GM20431 (cell line): Measurements from ENCODE around the gene FNTB.
"Not testable (repeated sequence)": the region's sequence is repeated elsewhere in the genome, so short reads cannot be mapped to it uniquely, and the experiment has no call there.

Experiments
- in situ Hi-C: fragments of 300-500 bp; cut with MseI, MboI; formaldehyde crosslinking; loops from one replicate; pipeline ENCODE4 v1.15.0; 2020; ENCODE audit warnings: low sequenced_read_pairs; ENCODE audit not compliant: unreplicated experiment

The FNTB gene

DNA sequence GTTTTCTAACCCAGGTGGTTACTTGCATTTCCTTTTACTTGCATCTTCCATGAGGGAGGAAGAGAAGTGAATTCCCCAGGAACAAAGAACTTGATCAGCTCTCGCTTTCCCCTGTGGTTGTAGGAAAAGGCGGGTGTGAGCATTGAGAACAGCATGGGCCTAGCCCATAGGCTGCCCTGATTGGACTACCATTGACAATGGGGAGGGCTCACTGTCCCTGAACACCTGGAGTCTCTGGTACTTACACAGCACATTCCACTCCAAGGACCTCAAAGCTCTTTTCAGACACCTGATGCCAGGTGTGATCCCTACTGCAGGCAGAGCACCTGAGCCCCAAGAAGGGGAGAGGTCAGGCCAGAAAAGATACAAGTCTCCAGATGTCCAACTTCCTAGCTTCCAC lies 90.6 kb downstream of the FNTB start:
- in situ Hi-C loops = no loop called here

DNA sequence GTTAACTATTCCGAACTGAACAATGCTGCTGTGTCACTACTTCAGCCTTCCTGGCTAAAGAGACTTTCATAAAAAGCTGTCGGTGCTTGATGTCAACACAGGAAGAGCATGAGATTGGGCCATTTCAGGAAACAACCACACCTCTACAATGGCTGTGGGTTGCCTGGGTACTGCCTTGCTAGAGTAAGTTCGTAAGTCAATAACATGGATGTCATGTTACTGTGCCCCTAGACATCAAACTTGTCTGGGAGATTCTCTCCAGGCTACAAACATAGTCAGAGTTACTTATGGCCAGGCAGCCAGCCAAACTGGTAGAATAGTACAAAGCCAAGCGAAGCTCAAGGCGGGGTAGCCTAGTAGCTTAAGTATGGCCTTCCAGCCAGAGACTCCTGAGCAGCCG lies 92.5 kb downstream of the FNTB start:
- in situ Hi-C loops = no loop called here

DNA sequence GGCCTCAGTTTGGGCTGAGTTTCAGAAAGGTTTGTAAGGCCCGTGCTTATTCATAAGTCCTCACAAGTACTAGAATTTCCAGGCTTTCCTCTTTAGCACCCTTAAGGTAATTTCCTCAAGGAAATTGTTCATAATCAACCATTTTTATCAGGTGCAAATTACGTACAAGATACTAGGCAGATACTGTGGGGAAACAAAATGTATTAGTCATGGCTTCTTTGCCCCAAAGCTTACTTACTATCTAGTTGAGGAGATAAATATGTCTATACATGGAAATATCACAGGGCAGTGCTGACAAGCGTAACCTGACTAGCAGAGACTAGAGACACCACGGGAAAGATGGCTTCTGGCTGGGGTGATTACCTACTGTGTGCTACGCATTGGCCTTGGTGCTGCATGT lies 93.1 kb downstream of the FNTB start:
- in situ Hi-C loops = no loop called here

DNA sequence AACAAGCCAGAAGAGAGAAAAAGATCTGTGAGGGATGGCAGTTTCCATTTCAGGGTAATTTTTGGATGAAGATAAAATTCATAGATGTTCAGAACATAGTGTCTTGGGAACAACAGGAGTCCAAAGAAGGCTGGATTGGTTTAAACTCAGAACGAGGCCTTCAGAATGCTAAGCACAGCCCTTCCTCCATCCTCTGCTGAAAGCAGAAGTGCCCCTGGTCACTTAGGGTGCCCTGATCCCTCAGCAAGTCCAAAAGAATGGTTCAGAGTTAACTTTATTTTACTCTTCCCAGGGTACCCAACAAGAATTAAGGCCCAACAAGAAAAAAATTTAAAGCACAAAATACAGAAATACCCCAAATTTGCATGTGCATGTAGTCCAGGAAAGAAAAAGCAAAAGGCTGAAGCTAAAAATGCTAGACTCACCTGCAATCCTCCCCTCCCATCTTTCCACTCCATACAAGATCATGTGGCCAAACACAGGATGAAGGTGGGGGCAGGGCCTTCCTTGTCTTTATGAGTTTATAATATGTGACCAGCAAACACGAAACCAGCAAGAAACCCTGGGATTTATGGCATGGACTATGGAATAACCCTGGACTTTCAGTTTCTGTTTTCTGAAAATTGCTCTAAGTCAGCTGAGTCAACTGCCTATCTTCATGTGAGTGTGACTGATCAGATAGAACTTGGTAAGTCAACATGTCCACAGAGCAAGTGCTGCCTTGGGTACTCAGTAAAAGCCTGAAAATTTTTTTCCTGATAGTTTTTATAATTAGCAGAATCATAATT lies 94.5 kb downstream of the FNTB start:
- in situ Hi-C loops = no loop called here

DNA sequence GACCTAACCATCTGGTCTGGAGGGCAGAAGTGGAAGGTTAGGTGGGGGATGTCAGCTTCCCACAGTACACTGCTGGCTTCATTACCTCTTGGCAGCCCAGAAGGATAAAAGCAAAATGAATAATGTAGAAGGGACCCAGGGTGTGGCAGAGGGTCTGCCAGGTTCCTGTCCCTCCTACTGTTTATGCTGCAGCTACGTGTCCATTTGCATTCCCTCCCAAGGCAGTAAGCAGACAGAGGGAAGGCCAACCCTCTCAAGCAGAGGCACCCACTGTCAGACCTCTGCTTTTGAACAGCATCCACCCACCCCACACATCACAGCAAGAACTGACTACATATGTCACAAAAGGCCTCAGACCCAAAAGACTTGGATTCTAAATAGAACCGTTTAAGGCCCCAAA lies 96.2 kb downstream of the FNTB start:
- in situ Hi-C loops = no loop called here

DNA sequence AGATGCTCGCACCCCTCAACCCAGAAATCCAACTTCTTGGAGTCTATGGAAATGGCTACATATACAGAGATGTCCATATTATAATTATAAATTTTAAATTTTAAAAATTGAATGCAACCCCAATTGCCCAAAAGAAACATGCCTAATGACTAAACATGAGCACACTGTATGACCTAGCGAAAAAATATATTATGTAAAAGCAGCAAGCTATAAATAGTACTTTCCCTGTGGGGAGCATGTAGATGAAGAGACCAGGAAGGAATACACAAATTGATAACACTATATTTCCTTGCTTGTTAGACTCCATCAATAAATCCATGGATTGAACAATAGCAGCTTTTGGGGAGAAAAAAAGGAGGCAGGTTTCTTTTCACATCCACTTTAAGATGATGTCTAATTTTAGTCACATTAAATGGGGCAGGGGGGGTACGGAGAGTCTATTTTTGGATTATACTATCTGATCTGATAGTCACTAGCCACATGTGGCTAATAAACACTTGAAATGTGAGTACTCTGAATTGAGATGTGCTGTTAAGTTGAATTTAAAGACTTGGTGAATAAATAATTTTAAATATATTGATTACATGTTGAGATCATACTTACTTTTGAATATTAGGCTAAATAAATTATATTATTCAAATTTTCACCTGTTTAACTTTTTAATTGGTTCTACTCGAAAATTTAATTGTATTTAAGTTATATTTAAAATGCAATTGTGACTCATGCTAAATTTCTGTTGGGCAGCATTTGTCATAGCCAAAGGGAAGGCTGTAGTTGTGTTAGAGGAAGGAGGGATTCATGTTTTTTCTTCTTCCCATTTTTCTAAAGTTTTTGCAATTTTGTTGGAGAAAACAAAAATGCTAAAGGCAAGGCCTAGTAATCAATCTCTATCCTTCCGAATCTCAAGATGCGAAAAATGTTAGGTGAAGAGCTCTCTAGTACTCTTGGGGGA lies 98.1 kb downstream of the FNTB start:
- in situ Hi-C loops = no loop called here

DNA sequence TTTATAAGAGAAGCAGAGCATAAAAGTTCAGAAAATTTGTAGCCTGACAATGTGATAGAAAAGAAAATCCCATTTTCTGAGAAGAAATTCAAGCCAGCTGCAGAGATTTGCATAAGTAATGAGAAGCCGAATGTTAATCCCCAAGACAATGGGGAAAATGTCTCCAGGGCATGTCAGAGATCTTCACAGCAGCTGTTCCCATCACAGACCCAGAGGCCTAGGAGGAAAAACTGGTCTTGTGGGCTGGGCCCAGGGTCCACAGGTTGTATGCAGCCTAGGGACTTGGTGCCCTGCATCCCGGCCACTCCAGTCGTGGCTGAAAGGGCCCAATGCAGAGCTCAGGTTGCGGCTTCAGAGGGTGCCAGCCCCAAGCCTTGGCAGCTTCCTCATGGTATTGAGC lies 100.0 kb downstream of the FNTB start:
- in situ Hi-C loops = not testable (repeated sequence)

DNA sequence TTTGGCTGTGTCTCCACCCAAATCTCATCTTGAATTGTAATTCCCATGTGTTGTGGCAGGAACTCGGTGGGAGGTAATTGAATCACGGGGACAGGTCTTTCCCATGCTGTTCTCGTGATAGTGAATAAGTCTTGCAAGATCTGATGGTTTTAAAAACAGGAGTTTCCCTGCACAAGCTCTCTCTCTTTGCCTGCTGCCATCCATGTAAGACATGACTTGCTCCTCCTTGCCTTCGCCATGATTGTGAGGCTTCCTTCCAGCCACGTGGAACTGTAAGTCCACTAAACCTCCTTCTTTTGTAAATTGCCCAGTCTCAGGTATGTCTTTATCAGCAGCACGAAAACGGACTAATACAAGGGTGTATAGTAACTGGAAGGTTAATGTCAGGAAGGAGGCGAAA lies 101.1 kb downstream of the FNTB start:
- in situ Hi-C loops = not testable (repeated sequence)

DNA sequence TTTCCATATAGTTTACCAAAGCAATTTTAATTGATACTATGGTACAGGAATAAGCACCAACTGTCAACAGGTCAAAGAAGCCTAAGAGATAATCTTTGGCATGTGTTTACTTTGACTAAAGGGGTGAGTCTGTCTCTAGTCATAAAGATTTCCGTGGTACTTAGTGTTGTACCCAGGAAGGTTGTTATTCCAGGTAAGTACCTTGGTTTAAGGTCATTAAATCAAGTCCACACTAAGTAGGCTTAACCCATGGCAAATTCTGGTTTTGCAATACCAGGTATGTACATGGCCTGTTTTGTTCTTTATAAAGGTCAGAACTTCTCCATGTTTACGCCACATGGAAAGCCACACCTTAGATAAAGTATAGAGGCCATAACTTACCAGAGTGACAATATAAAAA lies 105.7 kb downstream of the FNTB start:
- in situ Hi-C loops = no loop called here

DNA sequence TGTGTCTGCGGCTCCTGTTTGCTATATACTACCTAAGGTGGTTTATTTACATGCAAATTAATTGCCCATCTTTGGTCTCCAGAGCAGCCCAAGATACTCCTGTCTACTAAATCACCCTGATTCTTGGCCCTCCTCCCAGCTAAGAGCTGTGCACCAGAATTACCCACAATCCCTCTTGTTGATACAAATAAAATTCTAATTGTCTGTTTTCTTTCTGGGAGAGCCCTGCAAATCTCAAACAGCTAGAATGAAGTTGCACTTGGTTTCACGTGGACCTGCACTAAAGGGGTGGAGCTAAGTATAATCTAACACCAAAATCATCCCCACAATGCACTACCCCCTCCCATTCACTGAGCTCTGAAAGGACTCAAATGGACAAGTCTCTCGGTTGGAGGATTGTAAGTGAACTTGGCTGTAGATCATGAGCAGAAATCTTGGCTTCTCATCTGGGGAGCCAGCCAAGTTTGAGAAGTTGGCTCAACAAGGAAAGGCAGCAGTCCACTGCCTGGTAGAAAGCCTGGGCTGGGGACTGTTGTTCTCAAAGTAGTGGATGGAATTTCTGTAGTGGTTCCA lies 109.0 kb downstream of the FNTB start:
- in situ Hi-C loops = no loop called here

DNA sequence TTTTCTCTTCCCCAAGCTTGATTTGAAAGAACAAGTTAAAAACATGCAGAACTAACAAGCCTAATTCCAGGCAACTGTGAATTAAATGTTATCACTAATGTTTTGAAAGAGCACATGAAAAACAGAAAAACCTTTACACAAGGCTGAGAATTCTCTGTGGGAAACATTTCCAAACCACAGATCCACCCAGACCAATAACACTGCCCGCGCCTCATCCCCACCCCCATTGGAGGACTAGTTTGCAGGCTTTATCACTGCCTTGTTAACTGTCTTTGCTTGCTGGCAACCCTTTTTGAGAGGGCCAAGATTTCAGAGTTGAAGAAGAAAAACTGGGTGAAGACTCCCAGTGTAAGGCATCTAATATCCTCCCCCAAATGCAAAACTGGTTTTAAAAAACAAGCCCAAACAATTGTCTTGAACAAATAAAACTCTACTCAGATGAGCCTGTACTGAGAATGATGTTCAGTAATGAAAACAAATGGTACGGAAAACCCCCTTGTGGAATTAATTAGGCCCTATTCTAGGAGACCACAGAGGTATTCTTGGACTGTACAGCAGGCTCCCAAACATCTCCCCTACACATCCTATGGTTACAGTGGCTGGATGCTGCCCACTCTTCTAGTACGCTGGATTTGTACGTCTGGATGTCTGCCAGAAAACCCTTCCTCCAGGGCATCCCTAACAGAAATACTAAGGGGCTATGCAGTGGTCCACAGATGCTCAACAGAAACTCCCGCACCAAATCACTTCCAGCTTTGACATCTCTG lies 109.8 kb downstream of the FNTB start:
- in situ Hi-C loops = no loop called here

DNA sequence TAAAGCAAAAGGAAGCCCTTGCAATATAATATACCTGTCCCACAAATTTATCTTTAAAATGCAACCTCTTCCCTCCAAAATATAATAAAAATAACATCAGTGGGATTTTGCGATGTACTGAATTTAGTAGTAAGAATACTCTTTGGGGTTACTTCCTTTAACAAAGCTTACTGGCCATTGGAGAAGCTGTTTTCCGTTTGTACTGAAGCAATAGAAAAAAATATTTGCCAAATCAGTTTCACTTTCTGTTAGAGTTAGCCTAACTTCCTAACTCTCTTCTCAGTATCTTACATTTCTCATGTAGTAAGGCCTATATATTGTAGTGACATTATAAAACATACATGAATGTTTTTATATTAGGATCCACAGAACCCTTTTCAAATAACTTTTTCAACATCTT lies 111.9 kb downstream of the FNTB start:
- in situ Hi-C loops = no loop called here

DNA sequence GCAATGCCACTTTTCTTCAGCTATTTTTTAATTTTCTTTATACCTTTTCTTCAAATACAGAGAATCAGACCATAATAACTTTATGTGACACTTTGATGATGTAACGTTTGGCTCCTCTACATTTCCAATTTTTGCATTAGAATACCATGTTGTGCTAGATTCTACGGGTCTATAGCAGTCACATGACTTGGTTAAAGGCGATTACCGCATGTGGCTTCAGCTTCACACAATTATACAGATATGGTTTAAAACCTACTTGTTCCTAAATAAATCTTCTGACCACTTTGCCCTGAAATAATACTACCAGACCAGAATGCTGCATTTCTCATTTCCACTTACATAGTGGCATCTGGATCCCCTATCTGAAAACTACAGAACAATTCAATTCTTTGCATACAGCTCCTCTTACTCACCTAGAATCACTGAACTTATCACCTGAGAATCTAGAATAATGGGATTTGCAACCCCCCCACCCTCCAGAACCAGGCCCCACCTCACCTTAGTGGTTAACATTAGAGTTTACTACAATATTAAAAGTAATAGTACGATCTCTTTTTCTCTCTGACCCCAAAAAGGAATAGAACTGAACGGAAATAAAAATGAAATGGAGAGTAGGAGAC lies 114.3 kb downstream of the FNTB start:
- in situ Hi-C loops = no loop called here

DNA sequence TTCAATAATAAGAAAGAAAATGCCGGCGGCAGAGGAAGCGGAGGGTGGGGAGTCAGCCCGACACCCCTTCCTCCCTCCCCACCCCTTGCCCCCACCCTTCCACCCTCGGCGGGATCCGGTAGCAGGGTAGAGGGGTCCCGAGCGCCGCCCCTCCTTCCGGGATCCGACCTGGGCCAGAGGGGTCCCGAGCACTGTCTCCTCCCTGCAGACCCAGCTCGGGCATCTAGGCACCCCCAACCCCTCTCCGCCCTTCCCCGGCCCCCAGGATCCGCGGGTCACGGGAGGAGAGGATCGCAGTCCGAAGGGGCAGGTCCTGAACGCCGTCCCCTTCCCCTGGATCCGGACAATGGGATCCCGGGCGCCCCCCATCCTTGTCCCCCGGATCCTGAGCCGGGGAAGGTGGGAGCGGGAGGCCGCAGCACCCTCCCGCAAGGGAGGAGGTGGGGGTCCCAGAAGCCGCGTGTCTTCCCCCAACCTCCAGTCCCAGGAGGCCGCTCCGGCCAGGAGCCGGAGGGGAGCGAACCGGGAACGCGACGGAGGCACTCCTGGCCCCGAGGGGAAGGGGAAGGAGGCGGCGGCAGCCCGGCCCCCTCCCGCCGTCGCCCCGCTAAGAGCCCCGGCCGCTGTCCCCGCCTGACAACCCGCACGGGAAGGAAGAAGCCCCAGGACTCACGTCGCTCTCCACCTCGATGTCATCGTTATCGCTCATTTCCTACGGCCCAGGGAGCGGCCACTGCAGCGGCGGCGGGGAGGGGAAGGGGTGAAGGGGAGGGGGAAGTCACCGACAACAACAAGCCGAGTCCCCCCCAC lies 115.1 kb downstream of the FNTB start:
- in situ Hi-C loops = no loop called here

DNA sequence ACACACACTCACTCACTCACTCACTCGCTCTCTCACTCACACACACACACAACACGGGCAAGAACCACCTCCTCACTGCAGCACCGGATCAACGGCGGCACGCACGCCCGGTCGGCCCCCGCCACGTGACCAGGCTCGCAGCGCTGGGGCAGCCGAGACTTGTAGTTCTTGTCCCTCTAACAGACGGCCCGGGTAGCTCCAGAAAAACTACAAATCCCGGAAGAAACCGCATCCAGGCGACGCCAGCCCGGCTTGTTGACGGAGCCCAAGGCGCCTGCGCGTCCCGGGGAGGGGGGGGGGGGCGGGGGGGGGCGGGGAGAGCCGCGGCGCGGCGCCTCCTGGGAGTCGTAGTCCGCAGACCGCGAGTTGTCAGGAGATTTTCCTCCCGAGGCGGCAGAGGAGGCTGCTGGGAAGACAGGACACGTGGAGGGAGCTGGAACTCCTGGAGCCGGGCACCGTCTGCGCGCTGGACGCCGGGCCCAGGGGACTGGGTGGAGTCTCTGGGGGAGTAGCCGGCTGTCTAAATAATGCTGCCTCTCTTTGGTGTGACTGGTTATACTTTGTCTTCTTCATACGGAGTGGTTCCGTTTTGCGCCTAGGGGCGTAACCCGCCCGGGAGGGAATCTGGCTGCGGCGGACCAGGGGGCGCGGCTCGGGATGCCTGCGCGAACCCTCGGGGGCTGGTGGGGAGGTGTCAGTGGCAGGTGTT lies 115.9 kb downstream of the FNTB start, which contains the start of gene MAX:
Gene MAX (minus strand): TSS at position 77 of the 709 bp plus-strand sequence. CDS start 178 bp downstream, outside the sequence.
- in situ Hi-C loops = no loop called here

DNA sequence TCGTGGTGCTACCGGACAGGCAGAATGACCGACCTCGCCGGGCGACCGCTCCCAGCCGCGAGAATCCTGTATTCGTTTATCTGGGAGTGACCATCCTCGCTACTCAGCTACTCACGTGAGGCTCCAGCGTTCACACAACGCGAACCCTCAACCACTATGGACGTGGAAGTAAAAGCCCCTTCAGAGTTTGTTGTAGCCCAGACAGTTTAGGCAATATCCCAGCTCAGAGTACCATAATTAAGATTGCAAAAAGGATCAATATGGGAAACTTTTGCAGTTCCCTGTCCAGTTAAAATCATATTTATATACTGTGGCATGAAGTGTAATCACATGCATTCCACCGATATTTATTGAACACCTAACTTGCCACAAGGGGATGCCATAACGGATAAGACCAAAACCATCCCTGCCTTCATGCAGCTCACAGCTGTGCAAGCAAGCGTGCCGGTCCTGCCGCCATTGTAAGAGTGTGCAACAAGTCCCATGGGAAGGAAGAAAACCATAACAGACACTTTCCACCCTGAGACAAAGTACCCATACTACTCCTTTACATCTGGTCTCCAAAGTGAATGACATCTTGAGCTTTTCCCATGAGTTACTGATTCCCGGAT lies 116.6 kb downstream of the FNTB start:
- in situ Hi-C loops = no loop called here

DNA sequence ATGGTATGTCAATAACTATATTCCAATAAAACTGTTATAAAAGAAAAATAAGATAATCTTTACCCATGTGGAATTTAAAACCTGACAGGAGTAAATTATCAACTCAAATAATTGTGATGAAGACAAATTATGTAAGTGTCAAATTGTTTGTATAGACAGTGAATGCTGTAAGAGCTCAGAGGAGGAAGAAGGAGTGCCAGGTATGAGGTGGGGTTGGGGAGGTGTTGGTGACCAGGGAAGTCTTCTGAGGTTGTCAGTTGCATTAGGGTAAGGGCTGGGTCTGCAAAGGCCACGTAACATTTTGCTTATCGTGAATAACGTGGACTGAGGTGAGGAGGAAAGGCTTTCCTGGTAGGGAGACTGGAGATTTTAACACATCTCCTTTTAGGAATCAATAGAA lies 118.1 kb downstream of the FNTB start:
- in situ Hi-C loops = no loop called here

DNA sequence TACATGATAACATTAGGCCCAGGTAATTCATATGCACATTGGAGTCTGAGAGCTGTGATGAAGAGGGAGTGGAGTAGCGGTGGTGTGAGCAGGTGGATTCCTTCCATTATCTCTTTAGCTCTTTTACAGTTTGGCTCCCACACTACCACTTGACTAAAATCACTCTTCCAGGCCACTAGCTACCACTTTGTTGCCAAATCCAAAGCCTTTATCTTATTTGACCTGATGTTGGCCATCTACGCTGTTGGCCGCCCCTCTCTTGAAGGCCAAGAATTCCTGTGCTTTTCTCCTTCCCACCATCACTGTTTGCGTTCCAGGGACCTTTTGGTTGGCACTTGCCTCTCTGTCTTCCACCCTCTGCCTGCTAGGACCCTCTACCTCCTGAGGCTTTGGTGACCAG lies 119.6 kb downstream of the FNTB start:
- in situ Hi-C loops = no loop called here
